ENCODE data around the gene MSI2.

MSI2 gene

DNA sequence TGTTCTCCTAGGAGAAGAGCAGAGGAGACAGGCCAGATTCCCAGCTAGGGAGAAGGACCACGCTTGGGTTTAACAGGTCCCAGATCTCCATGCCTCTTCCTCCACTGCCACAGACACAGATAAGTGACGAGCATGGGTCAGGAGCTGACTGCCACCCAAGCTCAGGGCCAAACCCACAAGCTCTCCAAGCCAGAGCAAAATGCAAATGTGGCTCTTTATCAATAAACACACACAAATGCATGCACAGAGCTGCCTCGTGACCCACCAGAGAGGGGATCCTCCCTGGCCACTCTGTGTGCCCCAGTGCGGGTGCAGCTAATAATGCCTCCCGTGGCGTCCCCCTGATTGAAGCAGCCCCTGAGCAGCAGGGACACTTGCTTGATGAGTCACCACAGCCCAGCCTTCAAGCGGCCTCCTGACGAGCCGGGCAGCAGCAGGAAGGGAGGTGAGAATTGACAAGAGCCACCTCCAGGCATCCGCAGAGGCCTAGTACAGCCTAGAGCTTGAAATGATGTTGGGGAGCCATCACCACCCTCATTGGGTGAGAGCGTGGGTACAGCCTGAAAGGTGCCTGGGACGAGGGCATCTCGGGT, 344.9 kb downstream of the MSI2 start:
- in situ Hi-C loops (cut with MboI; ENCODE audit: low sequenced_read_pairs) = no loop called here

DNA sequence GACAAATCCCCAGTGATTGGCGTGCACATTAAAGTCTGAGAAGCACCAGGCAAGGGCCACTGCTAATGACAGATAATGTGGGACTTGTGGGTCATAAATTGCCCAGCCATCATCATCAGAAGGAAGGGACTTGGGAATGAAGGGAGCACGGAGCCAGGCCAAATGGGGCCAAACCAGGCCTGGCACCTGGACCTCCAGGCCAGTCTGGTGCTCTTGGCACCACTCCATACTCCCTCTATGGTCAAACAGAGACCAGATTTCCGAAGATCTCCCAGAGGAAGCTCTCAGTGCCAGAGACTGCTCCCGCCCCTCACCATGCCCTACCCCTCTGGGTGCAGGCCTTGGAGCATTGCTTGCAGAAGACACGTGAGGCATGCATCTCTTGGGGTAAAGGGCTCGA, 346.6 kb downstream of the MSI2 start:
- in situ Hi-C loops (cut with MboI; ENCODE audit: low sequenced_read_pairs) = no loop called here

DNA sequence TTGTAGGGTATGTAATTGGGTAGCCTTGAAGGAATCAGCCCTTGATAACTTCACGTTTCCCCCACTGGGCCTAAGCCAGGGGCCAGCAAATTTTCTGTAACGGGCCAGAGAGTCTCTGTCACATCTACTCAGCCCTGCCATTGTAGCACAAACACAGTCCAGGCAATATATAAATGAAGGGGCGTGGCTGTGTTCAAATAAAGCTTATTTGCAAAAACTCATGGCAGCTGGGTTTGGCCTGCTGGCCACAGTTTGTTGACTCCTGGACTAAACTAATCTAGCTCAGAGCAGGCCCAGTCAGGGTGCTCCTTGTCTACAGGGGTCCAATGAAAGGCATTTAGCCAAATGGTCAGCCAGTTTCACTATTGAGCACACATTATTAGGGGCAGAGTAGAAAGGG, 347.2 kb downstream of the MSI2 start:
- in situ Hi-C loops (cut with MboI; ENCODE audit: low sequenced_read_pairs) = no loop called here

DNA sequence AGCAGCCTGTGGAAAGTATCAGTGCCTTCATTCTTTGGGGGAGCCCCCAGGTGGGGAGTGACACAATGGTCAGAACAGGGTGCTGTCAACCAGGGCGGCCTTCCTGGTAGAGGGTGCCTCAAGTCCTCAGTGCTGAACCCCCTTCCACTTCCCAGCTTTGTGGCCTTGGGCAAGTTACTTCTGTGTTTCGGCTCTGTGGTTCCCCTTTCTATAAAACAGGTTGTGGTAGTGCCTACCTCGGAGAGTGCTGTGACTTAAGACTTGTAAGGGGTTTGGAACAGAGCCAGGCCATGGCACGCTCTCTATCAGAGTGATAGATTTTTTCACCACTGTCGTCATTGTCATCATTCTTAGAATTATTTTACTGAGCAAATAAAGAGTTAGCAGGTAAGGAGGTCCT, 347.7 kb downstream of the MSI2 start:
- in situ Hi-C loops (cut with MboI; ENCODE audit: low sequenced_read_pairs) = no loop called here

DNA sequence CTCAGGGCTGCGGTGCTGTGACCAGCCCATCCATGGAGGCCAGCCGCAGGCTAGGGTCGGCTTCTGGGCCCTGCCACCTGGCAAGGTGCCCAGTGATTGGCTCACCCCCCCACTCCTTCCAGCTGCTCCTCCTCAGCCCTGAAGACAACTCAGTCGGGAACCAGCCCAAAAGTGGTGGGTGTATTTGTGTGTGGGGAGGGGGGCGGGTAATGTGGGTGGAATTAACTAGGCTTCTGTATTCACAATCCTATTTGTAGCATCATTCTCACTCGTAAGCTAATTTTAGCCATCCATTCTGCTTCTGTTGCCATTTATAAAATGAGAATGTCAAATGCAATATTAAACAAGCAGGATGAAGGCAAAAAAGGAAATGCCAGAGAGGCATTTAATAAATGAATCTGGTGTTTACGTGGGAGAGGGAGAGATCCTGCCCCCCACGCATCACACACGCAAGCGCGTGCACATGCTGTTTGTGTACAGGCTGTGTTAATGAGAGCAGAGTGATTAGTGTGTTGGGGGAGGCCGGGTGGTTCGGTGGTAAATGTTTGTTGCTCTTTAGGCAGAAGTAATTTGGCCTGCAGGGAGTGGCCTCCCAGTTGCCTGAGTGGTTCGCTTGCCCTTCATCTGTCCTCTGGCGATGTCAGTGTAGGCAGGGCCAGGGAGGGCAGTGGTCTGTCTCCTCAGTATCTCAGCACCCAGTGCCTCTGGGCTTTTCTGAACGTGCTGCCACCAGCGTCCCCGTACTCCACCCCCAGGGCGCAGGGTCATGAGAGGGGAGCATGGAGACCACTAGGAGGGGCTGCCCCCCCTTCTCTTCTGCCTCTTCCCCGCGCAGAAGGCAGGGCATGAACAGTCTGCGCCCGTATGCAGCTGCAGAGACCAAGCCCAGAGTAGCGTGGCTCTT, 348.7 kb downstream of the MSI2 start:
- in situ Hi-C loops (cut with MboI; ENCODE audit: low sequenced_read_pairs) = no loop called here

DNA sequence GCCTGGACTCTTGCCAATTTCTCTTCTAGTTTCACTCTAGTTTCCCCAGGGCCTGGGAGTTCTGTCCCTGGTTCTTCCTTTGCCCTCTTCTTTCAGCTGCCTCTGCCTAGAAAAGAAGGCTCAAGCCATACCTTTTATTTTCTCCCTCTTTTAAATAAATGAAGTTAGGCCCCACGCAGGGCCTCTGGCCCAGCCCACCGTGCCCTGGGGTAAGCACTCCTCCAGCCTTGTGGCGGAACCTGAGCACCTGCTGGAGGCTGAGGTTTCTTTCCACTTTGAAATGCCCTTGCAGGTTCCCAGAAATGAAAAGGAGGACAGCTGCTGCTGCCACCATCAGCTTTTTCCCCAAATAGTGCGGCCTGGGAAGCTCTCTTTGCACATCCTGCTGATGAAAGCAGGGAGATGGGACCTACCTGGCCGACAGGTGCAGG, 349.4 kb downstream of the MSI2 start:
- in situ Hi-C loops (cut with MboI; ENCODE audit: low sequenced_read_pairs) = no loop called here

DNA sequence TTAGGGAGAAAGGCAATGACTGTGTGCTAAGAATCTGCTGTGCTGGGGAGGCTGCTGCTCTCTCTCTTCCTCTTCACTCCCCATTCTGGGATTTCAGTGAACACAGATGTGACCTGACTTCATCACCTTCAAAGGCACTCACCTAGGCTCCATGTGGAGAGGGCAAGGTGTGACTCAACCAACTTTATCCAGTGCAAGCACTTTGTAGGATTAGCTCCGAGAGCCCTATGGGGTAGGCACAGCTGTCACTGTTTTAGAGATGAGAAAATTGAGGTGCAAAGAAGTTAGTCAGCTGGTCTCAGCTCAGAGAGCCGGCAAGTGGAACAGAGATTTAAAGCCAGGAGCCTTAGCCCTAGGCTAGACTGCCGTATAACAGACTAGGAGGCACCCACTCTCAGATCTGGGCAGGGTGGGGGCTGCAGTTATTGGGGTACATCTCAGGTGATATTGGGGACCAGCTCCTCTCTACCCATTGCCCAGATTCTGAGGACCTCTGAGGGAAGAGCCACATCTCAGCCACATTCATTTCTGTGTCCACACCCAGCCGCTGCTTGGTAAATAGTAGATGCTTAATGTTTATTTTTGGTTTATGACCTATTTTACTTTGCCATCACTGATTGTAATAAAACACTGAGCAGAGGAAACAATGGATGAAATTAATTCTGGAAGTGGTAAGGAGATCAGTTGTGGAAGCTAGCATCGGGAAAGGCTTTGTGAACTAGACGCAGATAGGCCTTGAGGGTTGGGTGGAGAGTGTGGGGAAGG, 350.0 kb downstream of the MSI2 start:
- in situ Hi-C loops (cut with MboI; ENCODE audit: low sequenced_read_pairs) = no loop called here

DNA sequence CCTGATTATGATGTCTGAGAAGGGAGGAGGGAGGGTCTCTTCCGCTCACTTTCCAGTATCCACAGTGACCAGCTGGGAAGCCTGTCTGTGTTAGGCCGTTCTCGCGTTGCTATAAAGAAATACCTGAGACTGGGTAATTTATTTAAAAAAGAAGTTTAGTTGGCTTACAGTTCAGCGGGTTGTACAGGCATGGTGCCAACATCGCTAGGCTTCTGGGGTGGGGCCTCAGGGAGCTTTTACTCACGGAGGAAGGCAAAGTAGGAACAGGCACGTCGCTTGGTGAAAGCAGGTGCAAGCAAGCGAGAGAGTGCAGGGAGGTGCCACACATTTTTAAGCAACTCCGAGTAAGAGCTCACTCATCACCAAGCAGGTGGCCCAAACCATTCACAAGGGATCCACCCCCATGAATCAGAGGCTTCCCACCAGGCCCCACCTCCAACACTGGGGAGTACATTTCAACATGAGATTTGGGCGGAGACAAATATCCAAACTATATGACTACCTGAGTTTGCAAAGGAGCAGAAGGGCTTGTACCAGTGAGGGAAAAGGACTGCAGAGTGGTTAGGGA, 351.3 kb downstream of the MSI2 start:
- in situ Hi-C loops (cut with MboI; ENCODE audit: low sequenced_read_pairs) = no loop called here

DNA sequence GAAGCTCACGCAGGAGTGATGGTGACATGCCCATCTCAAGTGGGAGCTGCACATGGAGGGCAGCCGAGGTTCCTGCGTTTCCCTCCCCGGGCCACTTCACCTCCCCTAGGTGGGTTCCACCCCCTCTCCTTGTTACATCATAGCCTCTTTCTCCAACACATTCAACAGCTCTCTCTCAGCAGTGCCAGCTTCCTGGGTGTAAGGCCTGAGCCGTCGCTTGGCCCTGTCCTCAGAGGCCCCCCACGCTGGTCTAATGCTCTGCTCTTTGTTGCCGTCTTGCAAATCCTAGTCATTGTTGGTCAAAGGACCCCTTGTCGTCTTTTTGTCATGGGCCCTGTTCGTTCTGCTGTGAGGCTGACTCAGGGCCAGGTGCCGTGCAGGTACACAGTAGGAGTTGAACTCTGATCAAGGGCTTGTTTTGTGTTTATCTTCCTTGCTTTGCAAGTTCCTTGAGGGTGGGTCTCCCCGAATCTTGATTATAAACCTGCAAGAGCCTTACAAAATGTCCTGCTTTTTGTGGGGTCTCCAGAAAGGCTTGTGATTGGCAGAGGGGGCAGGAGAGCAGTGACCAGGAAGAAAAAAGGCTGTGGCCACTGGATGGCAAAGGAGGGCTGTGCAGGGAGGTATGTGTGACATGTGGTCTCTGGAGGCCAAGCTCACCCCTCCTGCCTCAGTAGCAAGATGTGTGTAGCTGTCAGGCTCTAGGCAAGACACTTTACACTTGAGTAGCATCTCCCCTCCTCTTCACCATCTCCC, 352.2 kb downstream of the MSI2 start:
- in situ Hi-C loops (cut with MboI; ENCODE audit: low sequenced_read_pairs) = no loop called here

DNA sequence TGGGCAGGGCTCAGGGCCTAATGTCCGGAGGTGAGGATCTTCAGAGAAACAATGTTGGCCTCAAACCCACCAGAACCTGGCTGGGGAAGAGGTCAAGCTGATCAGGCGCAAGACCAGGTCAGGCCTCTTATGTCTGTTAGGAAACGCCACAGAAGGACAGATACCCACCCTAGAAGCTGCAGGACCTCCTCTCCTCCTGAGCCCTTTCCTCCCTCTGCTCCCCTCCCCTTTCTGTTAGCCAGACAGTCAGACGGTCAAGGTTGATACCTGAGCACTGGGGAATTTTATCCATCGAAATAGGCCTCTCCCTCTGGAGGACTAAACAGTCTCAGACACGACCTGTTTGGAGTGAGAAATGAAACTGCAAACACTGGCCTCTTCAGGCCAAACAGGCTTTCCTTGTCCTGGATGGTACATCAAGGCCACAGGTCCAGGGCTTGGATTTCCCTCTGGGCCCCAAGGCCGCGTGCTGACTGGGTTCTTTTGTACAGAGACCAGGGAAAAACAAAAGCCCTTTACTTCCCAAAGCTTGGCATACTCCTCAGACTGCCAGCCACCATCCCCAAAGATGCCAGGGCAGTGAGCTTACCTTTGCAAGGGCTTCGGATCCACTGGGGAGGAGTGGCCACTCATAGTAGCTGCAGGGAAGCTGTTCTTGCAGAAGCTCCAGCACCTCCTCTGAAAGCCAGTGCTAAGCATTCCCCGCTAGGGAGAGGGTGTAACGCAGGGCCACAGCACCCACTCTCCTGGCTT, 353.0 kb downstream of the MSI2 start:
- in situ Hi-C loops (cut with MboI; ENCODE audit: low sequenced_read_pairs) = no loop called here

DNA sequence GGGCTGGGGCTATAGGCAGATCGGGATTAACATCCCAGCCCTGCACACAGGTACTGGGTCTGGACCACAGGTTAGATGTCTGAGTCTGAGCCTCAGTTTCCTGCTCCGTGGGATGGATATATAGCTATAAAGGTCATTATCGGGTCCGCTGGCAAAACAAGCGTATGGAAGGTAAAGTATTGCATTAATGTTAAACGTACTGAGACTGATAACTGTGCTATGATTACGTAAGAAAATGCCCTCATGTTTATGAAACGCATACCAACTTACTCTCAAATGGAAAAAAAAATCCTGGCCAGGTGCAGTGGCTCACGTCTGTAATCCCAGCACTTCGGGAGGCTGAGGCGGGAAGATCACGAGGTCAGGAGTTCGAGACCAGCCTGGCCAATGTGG, 353.6 kb downstream of the MSI2 start:
- in situ Hi-C loops (cut with MboI; ENCODE audit: low sequenced_read_pairs) = no loop called here

DNA sequence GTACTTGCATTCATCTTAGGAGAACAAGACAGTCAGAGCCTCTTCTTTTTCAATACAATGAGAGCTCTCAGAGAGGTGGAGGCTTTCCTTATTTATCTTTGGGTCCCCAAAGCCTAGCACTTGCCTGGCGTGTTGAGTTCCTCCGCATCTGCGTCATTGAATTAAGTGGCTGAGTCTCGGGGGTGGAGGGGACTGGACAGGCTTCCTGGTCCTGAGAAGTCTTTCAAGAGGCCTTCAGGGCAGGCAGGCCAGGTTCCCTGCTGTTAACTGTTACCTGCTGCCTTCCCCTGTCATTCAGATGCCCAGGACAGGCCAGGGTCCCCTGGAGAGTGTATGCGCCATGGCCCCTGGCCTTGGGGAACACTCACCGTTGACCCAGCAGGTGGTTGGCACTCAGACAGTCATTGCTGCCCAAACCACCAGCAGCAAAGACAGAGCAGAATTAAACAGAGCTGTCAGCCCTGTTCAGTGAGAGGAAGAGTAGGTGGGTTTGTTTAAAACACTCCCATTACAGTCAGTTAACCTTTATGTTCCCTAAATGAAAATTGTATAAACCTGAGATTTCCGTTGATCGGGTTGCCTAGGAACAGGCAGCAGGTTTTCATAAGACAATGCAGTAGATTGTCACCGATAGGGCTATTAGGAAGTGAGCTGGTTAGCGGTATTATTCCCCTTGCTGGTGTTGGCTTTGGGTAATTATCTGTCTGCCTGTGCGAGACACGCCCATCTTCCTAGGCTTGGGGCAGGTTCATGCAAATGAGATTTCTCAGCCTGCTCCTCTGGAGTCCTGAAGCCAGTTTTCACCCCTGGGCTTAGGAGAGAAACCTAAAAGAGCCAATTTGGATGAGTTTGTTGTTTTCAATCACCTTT, 356.1 kb downstream of the MSI2 start:
- in situ Hi-C loops (cut with MboI; ENCODE audit: low sequenced_read_pairs) = no loop called here

DNA sequence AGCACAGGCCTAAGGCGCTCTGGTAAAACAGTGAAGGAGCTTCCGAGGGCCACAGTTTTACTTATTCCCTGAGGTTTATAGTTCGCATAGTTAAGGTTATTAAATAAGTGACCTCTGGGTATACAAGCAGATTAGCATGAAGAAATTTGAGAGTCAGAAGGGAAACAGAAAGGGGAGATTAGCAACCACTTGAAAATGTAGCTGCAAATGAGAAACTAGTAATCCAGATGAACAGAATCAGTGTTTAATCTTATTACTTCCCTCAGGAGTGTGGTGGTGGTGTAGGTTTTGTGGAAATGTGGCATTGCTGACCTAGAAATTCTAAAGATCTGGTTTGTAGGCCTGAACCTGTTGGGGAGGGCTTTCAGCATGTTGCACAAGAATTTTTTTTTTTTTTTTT, 358.4 kb downstream of the MSI2 start:
- in situ Hi-C loops (cut with MboI; ENCODE audit: low sequenced_read_pairs) = no loop called here

DNA sequence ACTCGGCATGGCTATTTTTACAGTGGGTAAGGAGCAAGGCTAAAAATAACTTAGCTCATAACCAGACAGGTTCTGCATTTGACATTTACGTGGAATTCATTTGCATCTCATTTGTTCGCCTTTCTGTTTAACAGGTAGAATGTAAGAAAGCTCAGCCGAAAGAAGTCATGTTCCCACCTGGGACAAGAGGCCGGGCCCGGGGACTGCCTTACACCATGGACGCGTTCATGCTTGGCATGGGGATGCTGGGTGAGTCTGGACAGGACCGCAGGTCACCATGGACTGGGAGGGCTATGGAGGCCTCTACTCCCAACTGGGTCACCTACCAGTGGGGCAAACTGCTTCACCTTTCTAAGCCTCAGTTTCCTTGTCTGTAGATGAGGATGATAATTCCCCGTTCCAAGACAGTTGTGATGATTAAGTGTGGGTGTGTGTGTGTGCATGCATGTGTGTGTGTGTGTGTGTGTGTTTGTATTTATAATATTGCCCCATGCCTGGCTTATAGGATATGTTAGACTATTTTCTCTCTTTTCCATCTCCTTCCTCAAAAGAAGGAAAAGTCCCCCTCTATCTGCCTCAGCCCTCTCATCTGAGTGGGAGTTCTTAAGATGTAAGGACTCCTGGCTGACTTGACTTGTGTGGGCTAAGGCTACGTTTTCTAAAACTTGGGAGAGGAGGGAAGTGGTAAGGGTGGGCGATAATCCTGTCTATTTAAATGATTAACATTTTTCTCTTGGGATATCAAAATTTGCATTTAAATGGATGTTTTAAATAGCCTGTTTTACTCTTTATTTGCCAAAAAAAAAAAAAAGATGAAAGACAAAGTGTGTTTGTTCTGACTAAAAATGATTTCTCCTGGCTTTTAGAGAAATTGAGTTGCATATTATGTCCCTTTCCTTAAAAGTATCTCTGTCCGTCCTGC, 359.8 kb downstream of the MSI2 start:
- in situ Hi-C loops (cut with MboI; ENCODE audit: low sequenced_read_pairs) = no loop called here

DNA sequence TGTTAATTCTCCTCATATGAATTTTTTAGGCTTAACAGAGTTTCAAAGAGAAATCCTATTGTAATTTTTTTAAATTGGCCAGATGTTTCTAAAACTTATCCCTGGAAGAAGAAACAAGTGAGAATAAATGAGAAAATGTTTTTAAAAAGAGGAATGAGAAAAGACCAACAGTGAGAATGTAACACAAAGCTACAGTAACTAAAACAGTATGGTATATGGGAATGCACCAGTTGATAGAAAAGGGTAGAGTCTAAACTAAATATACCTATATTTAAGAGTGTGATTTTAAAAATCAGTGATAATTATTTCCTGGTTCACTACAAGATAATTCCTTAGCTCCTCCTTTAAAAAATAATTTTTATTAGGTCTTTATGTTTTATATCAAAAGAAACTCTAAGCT, 360.9 kb downstream of the MSI2 start:
- in situ Hi-C loops (cut with MboI; ENCODE audit: low sequenced_read_pairs) = no loop called here

DNA sequence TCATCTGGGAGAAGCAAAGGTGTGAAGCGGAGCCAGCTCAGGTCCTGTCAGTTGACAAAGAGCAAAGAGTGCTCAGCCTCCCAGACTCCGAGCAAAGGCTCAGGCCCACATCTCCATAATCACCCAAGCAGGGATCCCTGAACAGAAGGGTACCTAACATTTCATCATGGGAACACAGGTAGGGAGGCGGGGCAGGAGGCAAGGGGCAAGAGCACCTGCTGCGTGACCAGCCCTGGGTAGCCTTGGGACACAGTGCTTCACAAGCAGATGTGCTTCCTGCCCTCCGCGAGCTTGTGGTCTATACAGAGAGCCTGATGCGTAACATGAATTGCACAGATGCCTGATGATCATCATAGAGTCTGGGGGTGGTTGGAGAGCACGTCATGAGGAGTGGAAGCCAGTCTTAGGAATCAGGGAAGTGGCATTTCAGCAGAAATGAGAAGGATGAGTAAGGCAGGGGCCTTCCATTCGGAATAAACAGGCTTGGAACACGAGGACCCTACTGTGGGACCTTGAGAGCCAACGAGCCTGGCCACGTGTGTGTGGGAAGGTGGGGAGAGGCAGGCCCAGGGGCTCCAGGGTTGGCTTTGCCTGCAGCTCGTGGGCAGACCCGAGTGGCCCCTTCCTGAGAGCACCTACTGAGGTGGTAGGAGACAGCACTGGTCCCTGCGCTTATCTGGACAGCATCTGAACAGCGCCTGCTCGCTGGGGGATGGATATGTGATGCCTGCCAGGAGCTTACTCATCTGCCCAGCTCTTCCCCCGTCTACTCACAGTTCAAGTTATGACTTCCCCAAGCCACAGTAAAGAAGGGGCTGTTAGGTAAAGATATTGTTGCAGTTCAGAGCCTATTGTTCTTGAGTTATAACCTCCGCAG, 363.0 kb downstream of the MSI2 start:
- in situ Hi-C loops (cut with MboI; ENCODE audit: low sequenced_read_pairs) = no loop called here

DNA sequence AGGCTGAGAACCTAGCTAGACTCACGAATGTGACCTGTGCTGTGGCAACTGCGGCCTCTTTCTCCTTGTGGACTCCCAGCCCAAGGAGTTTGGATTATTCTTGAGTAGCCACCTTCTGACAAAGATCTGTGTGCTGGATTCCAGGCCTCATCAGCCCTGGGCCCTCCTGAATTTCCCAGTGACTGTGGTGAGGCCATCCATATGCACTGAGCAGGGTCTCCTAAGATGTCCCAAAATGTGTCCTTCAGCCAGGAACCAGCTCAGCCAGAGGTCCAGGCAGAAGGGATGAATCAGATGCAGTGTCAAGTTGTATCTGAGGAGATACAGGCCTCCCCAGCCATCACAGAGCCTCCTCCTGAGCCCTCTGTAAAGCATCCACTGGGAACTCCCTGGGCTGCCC, 364.3 kb downstream of the MSI2 start:
- in situ Hi-C loops (cut with MboI; ENCODE audit: low sequenced_read_pairs) = no loop called here
